HG02840 (cell line): Measurements from ENCODE around the gene STYXL1.
"Not testable (repeated sequence)": the region's sequence is repeated elsewhere in the genome, so short reads cannot be mapped to it uniquely, and the experiment has no call there.

Experiments
- ATAC-seq: cut with Tn5 transposase; IDR thresholded peaks from one replicate; pipeline ENCODE4 v1.9.1; 2021; ENCODE audit warnings: mild to moderate bottlenecking, moderate library complexity, moderate number of reproducible peaks; ENCODE audit not compliant: unreplicated experiment, low FRiP score

Gene STYXL1

DNA sequence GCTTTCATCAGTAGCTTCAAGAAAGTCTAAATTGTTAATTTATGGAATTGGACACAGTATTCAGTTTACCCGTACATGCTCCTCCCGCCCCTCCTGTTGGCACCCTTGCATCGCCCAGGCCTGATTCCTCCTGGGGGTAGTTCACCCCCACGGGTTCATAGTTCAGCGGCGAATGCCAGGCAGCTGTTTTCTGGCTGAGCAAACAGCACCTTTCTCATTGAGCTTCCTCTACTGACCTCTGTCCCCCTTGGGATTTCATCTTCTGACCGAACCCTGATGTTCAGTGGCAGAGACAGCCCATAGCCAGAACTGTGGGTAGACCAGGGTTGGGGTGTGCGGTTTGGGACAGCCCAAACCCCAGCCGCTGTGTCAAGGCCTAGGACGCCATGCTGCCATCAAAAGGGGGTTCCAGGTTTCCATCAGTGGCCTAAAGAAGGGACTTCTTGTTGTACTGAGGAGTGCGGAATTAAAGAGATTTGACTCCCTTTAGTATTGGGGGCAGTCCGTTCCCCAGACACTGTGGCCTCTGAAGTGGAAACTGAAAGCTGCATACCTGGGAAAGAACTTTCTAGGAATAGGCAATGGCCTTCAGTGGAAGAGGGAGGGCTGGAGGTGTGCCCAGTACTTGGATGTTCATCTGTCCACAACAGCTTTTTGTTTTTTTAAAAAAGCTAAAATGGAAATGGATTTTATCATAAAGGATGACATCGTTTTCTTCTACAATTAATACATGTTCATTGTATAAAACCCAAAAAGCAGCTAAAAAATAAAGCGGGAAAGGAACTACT, 19.1 kb upstream of the STYXL1 start:
- ATAC-seq, result no peak

DNA sequence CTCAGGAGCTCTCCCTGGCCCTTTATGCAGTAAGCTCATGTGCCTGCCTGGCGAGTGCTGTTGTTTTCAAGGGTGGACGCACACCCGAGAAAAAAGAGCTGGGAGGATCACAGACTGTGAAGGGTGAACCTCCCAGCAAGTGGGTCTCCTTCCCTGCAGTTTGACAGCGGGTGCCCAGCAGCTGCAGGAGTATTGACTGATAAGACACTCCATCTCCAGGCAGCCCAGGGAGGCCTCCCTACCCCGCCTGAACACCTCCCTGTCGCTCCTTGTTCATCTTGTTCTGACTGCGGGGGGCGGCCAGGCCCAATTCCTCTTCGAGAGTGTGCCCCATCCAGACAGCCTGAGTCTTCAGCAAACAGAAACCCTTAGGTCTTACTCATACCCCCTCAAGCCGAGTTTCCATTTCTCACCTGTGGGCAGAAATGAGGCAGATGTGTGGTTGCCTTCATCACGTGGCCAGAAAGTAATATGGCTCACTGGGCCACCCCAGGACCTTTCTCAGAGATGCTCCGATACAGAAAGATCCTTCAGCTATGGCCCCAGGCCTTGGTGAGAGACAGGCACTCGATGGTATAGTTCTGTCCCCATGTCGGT, 17.3 kb upstream of the STYXL1 start:
- ATAC-seq, result no peak

DNA sequence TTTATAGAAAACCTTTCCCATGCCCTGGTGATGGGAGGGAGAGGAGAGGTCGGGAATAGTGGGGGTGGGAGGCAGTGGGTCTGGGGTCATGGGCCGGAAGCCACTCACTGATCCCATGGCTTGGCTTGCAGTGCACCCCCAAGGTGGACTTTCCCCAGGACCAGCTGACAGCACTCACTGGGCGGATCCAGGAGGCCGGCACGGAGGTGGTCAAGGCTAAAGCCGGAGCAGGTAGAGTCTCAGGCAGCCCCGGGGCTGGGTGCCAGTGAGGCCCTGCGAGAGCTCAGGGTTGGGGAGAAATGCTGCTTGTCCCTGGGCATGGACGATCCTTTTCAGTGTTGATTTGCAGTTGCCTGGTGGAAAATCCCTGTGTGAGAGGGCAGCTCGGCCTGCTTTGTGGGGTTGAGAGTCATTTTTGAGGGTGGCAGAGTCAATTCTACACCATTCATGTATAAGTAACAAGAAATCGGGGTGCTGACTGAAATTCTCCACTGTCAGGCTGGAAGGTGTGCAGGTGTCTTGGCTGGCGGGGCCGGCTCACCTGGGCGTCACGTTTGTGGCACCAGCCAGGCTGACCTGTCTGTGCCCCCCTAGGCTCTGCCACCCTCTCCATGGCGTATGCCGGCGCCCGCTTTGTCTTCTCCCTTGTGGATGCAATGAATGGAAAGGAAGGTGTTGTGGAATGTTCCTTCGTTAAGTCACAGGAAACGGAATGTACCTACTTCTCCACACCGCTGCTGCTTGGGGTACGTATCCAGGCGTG, 16.6 kb upstream of the STYXL1 start:
- ATAC-seq, result no peak

DNA sequence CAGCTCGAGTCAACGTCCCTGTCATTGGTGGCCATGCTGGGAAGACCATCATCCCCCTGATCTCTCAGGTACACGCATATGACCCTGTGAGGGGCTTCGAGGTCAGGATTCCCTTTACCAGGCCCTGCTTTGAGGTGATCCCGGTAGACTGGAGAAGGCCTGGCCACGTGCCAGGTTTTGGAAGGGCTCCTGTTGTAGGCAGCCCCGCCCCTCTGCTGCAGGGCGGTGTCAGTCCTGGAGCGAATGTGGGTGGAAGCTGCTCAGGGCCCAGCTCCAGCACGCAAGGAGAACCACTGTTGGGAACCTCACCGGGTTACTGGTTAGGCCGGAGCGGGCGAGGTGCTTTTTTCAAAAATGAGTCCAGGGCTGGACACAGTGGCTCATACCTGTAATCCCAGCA, 15.7 kb upstream of the STYXL1 start:
- ATAC-seq, result no peak

DNA sequence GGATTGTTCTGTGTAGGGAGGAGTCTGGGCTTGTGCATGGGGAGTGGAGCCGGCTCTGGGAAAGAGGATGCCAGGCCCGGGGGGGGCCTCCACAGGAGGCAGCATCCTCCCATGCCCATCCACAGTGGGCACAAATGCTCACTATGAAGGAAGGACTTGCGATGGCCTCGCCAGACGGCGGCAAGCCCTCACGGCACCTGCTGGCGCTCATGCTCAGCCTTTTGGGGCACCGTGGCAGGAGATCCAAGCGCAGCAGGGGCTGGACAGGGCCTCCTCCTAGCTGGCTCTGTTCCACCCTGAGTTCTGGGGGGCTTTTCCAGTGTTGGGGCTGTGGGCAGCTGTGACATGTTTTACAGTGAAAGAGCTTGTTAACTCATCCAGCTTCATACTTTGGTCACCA, 15.3 kb upstream of the STYXL1 start:
- ATAC-seq, result no peak

DNA sequence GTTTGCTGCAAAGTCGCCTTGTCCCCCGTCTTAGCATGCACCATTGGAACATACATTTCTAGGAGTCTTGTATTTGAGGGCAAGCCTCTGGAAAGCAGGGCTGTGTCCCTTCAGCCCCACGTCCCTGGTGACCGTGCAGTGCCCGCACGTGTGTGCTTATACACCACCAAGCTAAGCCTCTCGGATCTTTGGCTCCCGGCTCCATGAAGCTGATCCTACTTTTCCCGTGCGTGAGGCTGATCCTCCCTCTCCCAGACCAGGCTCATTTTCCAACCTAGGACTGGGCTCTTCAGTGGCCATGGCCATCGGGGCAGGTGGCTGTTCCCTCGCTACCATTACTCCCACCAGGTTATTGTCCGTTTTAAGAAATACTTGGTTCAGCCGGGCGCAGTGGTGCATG, 14.5 kb upstream of the STYXL1 start:
- ATAC-seq, result no peak

DNA sequence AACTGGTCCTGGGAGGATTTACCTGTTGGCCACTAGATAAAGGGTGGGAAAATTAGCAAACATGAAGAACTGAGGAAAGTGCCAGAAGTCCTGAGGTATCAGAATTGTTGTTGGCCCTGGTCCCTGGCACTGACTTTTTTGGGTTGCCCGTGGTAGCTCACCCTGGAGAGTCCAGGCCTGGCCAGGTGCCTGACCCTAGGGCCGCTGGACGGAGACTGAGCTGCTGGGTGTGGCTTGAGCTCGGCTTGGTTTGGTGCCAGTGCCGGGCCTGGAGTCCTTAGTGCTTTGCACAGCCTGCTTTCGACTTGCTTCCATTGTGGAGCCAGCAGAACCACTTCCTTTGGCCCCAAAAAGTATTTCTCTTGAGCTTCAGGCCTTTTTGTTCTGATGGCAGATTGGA, 13.0 kb upstream of the STYXL1 start:
- ATAC-seq, result no peak

DNA sequence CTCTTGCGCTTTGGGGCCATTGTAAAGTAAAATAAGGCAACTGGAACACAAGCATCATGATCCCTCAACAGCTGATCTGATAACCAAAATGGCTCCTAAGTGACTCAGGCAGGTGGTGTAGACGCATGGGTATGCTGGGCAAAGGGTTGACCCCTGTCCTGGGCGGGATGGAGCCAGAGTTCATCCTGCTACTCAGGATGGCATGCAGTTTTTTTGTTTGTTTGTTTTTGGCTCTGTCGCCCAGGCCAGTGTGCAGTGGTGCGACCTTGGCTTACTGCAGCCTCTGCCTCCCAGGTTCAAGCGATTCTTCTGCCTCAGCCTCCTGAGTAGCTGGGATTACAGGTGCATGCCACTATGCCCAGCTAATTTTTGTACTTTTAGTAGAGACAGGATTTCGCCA, 10.9 kb upstream of the STYXL1 start:
- not testable (repeated sequence) for ATAC-seq

DNA sequence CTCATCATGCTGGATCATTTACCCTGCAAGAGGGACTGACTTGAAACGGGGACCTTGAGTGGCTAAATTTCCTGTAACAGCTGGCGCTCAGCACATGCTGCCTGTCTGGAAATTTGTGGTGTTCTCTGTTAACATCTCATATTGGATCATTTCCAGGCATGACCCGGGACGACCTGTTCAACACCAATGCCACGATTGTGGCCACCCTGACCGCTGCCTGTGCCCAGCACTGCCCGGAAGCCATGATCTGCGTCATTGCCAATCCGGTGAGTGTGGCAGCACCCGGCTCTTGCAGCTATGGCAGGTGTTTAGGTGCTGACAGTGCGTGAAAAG, 10.0 kb upstream of the STYXL1 start:
- no peak for ATAC-seq

DNA sequence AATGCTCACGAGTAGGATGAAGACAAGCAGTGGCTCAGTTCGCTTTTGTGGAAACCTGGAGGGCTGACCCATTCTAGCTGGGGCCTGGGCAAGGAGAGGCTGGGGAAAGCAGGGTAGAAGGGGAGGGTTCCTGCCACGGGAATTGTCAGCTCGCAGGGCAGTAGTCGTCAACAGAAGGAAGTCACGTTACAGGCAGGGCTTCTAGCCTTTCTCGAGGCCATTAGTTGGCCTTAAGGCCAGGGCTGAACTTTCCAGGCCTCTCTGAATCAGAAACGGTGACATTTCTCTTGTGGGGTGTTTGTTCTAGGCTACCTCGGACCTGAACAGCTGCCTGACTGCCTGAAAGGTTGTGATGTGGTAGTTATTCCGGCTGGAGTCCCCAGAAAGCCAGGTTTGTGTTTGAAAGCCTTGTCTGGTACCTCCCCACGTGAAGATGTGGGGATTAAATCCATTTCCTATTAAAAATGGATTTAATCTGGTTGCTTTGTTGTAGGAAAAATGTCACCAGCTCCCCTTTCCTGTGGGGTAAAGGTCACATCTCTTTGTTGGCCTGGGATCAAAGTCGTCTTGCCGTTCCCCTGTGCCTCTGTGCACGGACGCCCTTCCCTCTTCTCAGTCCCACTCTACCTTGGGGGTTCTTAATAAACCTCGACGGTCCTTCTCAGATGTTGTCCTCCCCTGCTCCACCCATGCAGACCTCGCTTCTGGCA, 9.5 kb upstream of the STYXL1 start:
- no peak for ATAC-seq

DNA sequence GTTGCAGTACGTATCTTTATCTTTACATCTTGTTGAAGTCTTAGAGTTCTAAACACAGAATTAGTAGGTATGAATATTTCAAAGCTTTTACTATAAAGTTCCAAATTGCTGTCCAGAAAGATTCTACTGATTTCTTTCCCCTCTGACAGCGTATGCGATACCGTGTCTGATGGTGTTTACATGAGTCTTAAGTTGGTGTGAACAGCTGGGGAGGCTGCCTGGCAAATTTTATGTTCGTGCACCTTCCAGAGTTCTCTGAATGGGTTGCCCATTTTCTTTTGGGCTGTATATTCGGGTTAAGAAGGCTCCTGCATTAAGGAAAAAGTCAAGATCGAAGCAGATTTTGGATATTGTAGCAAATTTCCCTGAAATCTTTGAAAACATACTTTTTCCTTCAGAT, 8.4 kb upstream of the STYXL1 start:
- no peak for ATAC-seq

DNA sequence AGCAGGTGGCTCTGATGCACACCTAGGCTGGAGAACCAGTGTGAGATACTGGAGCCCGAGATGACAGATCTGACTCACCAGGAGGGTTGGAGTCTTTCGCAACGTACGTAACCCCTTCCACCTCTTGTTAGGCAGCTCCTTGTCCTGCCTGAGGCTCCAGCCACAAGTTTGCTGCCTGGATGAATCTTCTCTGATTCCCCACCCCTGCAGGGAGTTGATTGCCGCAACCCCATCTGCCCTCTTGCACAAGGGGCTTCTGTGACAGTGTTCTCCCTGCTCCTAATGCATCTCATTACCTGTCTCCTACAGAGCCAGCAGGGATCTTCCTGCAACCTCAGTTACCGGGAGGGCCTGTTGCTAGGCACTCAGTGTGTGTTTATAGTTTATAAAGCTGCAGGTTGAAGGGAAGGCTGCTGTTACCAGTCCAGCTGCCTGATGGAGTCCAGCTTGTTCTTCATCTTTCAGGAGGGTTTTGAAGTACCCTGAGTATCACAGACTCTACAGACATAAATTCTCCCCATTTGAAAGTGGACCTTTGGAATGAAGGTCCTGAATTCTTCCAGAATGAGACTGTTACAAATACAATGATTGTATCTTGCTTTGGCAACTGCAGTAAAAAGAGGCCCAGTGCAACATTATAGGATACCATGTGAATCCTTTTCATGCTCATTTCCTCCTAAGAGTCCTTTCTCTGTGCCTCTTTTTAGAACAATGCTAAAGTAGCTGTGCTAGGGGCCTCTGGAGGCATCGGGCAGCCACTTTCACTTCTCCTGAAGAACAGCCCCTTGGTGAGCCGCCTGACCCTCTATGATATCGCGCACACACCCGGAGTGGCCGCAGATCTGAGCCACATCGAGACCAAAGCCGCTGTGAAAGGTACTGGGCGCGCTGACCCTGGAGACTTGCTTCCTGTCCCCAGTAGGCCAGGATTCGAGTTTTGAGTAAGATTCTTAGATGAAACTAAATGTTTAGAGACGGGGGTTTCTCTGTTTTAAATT, 6.6 kb upstream of the STYXL1 start:
- no peak for ATAC-seq

DNA sequence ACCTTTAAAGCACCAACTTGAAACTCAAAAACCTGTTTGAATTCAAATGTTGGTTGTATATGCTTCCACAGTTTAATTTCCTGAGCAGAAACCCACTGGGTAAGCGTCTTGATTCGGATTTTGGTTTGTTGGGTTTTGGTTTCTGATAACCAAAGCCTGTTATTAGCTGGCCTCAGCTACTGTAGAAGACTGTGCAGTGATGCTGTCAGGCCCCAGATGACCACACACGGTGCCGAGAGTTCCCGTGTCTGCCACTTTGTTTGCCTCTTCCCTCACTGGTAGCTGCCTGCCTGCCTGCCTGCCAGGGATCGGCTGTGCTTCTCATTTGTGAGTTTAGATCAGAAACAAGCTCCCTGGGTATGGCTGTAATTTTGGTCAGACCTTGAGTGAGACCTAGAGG, 5.7 kb upstream of the STYXL1 start:
- ATAC-seq, result no peak

DNA sequence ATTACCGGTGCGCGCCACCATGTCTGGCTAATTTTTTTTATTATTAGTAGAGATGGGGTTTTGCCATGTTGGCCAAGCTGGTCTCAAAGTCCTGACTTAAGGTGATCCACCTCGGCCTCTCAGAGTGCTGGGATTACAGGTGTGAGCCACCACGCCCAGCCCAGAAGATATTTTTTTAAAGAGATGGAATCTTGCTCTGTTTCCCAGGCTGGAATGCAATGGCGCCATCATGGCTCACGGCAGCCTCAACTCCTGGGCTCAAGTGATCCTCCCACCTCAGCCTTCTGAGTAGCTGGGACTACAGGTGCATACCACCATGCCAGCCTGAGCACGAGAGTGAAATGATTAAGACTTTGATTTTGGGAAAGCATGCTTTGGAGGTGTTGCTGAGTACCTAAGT, 4.9 kb upstream of the STYXL1 start:
- ATAC-seq, result not testable (repeated sequence)

DNA sequence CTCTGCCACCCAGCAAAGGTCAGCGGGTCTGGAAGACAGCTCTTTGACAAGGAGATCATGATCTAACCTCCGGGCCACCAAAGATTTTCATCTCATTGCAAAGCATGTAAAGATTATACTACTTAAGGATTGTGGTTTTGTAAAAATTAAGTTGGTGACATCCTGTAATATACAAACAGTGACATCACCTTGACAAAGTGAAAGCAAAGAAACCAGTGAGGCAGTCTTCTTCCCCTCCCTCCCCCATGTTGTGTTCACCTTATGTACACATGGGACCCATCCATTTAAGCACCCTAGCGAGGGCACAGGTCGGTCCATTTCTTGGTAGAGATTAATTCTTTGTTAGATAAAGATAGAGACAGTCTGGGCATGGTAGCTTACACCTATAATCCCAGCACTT, 4.0 kb upstream of the STYXL1 start:
- no peak for ATAC-seq

DNA sequence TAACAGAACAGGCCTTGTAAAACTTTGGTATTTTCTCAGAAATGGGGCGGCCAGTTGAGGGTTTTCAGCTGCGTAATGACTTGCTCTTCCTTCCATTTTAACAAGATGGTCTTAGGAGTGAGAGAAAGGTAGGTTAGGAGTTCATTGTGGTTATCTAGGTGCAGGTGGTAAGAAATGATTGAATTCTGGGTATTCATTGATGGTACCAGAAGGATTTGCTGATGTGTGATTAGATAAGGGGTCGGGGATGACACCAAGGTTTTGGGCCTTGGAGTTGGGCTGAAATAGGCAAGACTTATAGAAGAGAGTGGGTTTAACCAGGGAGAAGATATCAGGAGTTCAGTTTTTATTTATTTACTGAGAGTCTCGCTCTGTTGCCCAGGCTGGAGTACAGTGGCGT, 2.7 kb upstream of the STYXL1 start:
- ATAC-seq, result no peak

DNA sequence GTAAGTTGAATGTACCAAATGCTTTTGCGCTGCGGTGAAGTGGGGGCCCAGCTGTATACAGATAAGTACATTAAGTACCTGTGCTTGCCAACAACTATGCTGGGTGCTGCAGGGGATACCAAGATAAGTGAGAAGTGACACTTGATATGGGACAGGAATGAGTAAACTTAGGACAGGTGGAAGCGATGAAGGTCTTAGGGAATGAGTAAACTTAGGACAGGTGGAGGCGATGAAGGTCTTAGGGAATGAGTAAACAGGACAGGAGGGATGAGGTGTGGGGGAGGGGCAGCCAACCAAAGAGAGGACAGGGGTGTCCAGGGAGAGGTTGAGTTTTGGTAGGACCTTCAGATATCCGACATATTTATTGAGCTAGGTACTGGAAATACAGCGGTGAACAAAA, 1.5 kb upstream of the STYXL1 start:
- no peak for ATAC-seq

DNA sequence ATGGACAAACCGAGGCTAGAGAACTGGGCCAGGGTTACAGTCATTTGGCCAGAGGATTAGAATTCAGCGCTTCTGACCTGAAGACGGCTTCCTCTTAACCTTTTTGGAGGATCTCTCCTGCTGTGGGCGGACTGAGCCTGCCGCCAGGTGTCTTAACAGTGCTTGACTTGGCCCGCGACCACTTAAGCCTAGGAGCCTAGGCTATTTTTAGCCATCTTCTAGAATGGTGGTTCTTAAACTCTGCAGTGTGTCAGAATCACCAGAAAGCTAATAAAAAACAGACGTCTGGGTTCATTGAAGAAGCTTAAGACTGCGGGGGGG, 828 bp upstream of the STYXL1 start:
- no peak for ATAC-seq

DNA sequence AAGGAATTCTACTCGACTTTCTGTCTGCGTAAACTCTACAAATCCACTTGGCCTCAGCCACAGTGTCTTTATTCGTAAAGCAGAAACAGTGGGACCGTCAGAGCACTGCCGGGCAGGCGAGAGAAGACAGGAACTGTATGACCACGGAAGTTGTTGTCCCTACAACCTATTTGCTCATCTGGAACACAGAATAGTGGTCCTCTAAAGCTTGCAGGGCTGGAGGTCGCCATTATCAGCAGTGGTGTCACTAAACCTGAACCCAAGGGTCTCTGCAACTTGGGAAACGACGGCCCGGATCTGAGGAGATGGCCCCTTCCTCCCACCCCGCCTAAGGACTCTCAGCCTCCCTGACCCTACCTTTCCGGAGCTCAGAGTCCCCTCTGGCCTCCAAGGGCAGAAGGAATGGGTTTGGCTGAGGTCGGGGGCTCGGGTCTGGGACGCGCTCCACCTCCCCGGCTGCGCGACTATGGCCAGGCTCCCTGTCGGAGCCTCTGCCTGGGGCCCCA, 442 bp downstream of the STYXL1 start:
- ATAC-seq, result peak; percentile 11

DNA sequence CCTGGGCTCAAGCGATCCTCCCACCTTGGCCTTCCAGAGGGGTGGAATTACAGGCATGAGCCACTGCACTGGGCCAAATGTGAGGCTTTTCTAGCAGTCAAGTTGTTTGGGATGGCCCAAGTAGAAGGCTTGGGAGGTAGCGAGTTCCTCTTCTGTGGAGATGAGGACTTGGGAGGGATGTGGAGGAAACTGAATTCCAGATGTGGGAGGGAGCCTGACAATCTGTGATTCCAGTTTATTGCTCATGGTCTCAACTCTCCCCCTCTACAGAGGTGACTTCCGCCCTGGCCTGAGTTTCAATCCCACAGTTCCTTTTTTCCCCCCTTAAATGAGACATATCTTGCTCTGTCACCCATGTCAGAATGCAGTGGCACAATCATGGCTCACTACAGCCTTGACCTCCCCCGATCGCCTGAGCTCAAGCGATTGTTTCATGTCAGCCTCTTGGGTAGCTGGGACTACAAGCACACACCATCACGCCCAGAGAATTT, 3.4 kb downstream of the STYXL1 start:
- ATAC-seq, result no peak
